AG04449 (cell line): Measurements from ENCODE around the gene PALLD.
A peak's percentile ranks its signal among the peaks of the same experiment; 100 is the strongest.

Experiments used
- CTCF ChIA-PET: fragments of 350-600 bp; formaldehyde crosslinking; extraction: SDS; loops from one replicate; lab custom pipeline; 2021; ENCODE audit warnings: antibody characterized with exemption; lab: Yijun Ruan, JAX
- POLR2A ChIA-PET: fragments of 400-600, 350-600 bp; formaldehyde crosslinking; extraction: SDS; loops from one replicate; lab custom pipeline; 2020; ENCODE audit warnings: antibody characterized with exemption, inconsistent platforms; lab: Yijun Ruan, JAX
- DNase-seq: peaks from one replicate; pipeline ENCODE4 v3.0.0-alpha.2; 2010; ENCODE audit warnings: low read depth, low spot score
- H3K4me3 ChIP-seq: 2 replicates; pipeline ENCODE4 v1.5.1; 2011; ENCODE audit warnings: low read depth, mild to moderate bottlenecking, control low read depth, low read length
- CTCF ChIP-seq: IDR thresholded peaks from one replicate; pipeline ENCODE4 v1.5.1; 2011; ENCODE audit warnings: mild to moderate bottlenecking, moderate library complexity, low read length, control low read depth, inconsistent platforms; ENCODE audit not compliant: insufficient read depth; ENCODE audit errors: missing control alignments

Gene PALLD

GRCh38 chr4:168817370-168817769, 320.5 kb downstream of the PALLD start:
- DNase-seq = no peak
- TF ChIP-seq CTCF = no peak
- POLR2A ChIA-PET = interaction anchor here (3.7 kb wide), 1 partner anchor 15 kb away, joined by 88 read pairs; no protein-coding TSS in a partner anchor
- CTCF ChIA-PET = interaction anchor here (0.8 to 2.2 kb wide), 3 partner anchors 10 to 232 kb away, joined by 3 to 10 read pairs (median 3); no protein-coding TSS in a partner anchor
- no peak overlapping the region for H3K4me3 ChIP-seq

- DNase-seq = no peak
- no peak for TF ChIP-seq CTCF
- H3K4me3 ChIP-seq = no peak overlapping the region
- POLR2A ChIA-PET = interaction anchor here (0.7 to 1.5 kb wide), 2 partner anchors 9 to 32 kb away, joined by 3 to 9 read pairs; no protein-coding TSS in a partner anchor
- CTCF ChIA-PET = interaction anchor here (1.9 kb wide), 1 partner anchor 9 kb away, joined by 7 read pairs; no protein-coding TSS in a partner anchor
Observed at GRCh38 chr4:168822481-168822880, 325.6 kb downstream of the PALLD start.

- no peak overlapping the region for H3K4me3 ChIP-seq
- ChIA-PET POLR2A (no interaction called here), CTCF (no interaction called here)
- DNase-seq = no peak
- TF ChIP-seq CTCF = no peak
Observed at GRCh38 chr4:168825975-168826374, 329.1 kb downstream of the PALLD start.

- no peak for TF ChIP-seq CTCF
- ChIA-PET CTCF (interaction anchor here (1.2 kb wide), 1 partner anchor 10 kb away, joined by 3 read pairs; no protein-coding TSS in a partner anchor), POLR2A (no interaction called here)
- no peak for DNase-seq
- H3K4me3 ChIP-seq = no peak overlapping the region
Observed at GRCh38 chr4:168826620-168827019, 329.8 kb downstream of the PALLD start.

GRCh38 chr4:168830777-168831512, 334.1 kb downstream of the PALLD start:
- no peak for TF ChIP-seq CTCF
- no peak for DNase-seq
- CTCF ChIA-PET = interaction anchor here (0.7 to 5.0 kb wide), 11 partner anchors 8 to 329 kb away, joined by 3 to 34 read pairs (median 5); no protein-coding TSS in a partner anchor
- POLR2A ChIA-PET = interaction anchor here (0.5 to 4.2 kb wide), 16 partner anchors 8 to 351 kb away, joined by 3 to 88 read pairs (median 4); partner anchors contain the start of gene DDX60L
- H3K4me3 ChIP-seq = no peak overlapping the region

- peak overlapping the region; percentile 91 for H3K4me3 ChIP-seq
- ChIA-PET POLR2A (interaction anchor here (0.6 to 4.2 kb wide), 24 partner anchors 8 to 344 kb away, joined by 3 to 88 read pairs (median 4); partner anchors contain the start of gene CBR4), CTCF (interaction anchor here (0.8 to 5.0 kb wide), 10 partner anchors 8 to 330 kb away, joined by 3 to 34 read pairs (median 5); no protein-coding TSS in a partner anchor)
- TF ChIP-seq CTCF = no peak
- no peak for DNase-seq
Observed at GRCh38 chr4:168831585-168831918, 334.7 kb downstream of the PALLD start.
